Esophagus squamous epithelium (tissue), 5 donors: Measurements from ENCODE around the gene KL. TPM values are rescaled to one million over a fixed set of nuclear protein-coding genes. Genes with fewer than 3 reads are reported as not detected.
A peak's percentile ranks its signal among the peaks of the same experiment; 100 is the strongest.

ENCODE experiments used
- DNase-seq: peaks from one replicate; lab custom pipeline; 2025; lab: John Stamatoyannopoulos, UW
- H3K27ac ChIP-seq, 4 donors: fragments of 200-600 bp; sonication (generic); one replicate each; pipeline ENCODE4 v1.5.1; 2016 to 2019; ENCODE audit warnings: mild to moderate bottlenecking in 1 of 4
- H3K27me3 ChIP-seq, 4 donors: fragments of 200-600 bp; sonication (generic); 1 replicate in 3 of 4; 2 replicates in 1 of 4; pipeline versions ENCODE4 v1.5.1 to v1.6.0; 2017 to 2021; ENCODE audit warnings: antibody characterized with exemption in 1 of 4
- H3K36me3 ChIP-seq, 3 donors: fragments of 200-600 bp; sonication (generic); one replicate each; pipeline ENCODE4 v1.5.1; 2016 to 2019
- H3K4me1 ChIP-seq, 3 donors: fragments of 200-600 bp; sonication (generic); one replicate each; pipeline ENCODE4 v1.5.1; 2017 to 2019
- H3K4me3 ChIP-seq, 4 donors: fragments of 200-600 bp; sonication (generic); 1 replicate in 3 of 4; 2 replicates in 1 of 4; pipeline ENCODE4 v1.5.1; 2016 to 2019; ENCODE audit warnings: mild to moderate bottlenecking in 2 of 4, moderate library complexity in 1 of 4
- H3K9me3 ChIP-seq, 3 donors: fragments of 200-600 bp; sonication (generic); one replicate each; pipeline ENCODE4 v1.5.1; 2016 to 2019
- POLR2A ChIP-seq, 4 donors: fragments of 450-650 bp; IDR thresholded peaks; one replicate each; pipeline ENCODE4 v1.6.1; 2017; ENCODE audit warnings: antibody characterized with exemption in 4 of 4, mild to moderate bottlenecking in 4 of 4, moderate library complexity in 3 of 4
- WGBS, 2 donors: methylation state at CpG; one replicate each; pipeline ENCODE4 v1.1.5; 2018; 5-methylcytosine and 5-hydroxymethylcytosine counted together
- intact Hi-C: fragments of 100-400 bp; cut with DNase I; formaldehyde crosslinking; loops from one replicate; pipeline ENCODE4 v1.15.0; 2022
- total RNA-seq, 4 donors: library from RNA; depleted of rRNA; stranded (reverse); fragments of >200 nt; gene quantifications; one replicate each; pipeline ENCODE4 v1.1.0, GENCODE V29; 2016
- TF ChIP-seq, protein P1 (sequence below), 6 experiments: fragments of 450-650 bp in 4 of 6; fragments of 200-600 bp in 2 of 6; sonication (generic) in 2 of 6; IDR thresholded peaks; one replicate each; pipeline ENCODE4 v1.5.1; 2016 to 2019; ENCODE audit warnings: antibody characterized with exemption in 6 of 6, mild to moderate bottlenecking in 4 of 6, moderate library complexity in 4 of 6
- donor health status: DM: yes; HTN: yes; CAD: no.

KL gene
- total RNA-seq, 4 donors from 2014 or later = 0.11 to 1.1 (median 0.82) TPM

DNA sequence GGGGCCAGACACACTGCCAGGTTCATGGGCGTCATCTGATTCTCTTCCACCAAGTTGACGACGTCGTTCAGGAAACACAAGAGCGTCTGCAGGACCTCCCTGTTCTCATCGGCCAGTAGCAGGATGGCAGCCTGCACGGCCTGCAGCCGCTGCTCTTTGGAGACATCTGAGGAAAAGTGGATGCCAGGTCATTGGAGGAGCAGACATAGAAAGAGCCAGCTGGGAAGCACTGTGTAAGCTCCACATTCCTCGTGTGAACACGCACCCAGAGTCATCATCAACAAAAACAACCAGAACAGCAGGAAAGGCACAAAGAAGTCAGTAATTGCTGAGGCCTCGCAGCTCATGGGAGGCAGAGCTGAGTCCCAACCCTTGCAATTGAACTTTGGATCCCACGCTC, 96.5 kb downstream of the KL start:
- Histone ChIP-seq H3K4me1 (peaks cover 0 to 64% (median 32%) of the 10 kb centered on the region in 3 donors), H3K36me3 (peaks cover 0 to 51% (median 0%) of the 10 kb centered on the region in 3 donors), H3K27me3 (no peaks in the 10 kb centered on the region), H3K9me3 (no peaks in the 10 kb centered on the region), H3K4me3 (no peak overlapping the region), H3K27ac (peak overlapping the region in 3 of 4 donors; percentile 67 to 80 (median 74))
- no peak for DNase-seq
- 84 to 85% methylated on average over 7 to 11 of the region's 12 CpGs for WGBS, 2 donors
- intact Hi-C loops = no loop called here
- TF ChIP-seq POLR2A (IDR thresholded peaks at IDR 0.05) = no peak

DNA sequence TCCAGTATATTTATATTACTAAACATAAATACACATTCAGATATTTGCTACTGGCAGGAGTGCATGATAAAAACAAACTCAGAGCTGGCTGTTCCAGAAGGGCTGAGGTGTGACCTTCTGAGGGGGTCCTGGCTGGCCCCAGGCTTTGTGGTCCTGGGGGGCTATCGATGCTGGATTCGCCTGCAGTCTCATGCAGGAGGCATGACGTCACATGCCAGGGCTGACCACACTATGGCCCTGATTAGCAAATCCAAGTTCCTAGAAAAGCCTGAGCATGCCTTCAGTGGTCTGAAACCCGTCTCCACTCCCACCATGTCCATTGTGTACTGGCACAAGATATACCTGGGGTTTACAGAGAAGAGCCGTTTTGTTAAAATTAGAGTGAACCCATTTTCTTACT, 97.9 kb downstream of the KL start:
- no peak for DNase-seq
- peaks cover 0 to 49% (median 0%) of the 10 kb centered on the region in 3 donors for H3K36me3 ChIP-seq
- no peaks in the 10 kb centered on the region for H3K27me3 ChIP-seq
- 90 to 100% methylated on average over 2 to 4 of the region's 5 CpGs for WGBS, 2 donors
- peaks cover 0 to 56% (median 32%) of the 10 kb centered on the region in 3 donors for H3K4me1 ChIP-seq
- H3K9me3 ChIP-seq = no peaks in the 10 kb centered on the region
- TF ChIP-seq POLR2A (IDR thresholded peaks at IDR 0.05) = no peak
- TF ChIP-seq, protein P1, sequence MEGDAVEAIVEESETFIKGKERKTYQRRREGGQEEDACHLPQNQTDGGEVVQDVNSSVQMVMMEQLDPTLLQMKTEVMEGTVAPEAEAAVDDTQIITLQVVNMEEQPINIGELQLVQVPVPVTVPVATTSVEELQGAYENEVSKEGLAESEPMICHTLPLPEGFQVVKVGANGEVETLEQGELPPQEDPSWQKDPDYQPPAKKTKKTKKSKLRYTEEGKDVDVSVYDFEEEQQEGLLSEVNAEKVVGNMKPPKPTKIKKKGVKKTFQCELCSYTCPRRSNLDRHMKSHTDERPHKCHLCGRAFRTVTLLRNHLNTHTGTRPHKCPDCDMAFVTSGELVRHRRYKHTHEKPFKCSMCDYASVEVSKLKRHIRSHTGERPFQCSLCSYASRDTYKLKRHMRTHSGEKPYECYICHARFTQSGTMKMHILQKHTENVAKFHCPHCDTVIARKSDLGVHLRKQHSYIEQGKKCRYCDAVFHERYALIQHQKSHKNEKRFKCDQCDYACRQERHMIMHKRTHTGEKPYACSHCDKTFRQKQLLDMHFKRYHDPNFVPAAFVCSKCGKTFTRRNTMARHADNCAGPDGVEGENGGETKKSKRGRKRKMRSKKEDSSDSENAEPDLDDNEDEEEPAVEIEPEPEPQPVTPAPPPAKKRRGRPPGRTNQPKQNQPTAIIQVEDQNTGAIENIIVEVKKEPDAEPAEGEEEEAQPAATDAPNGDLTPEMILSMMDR (IDR thresholded peaks at IDR 0.05) = no peak
- H3K4me3 ChIP-seq = no peak overlapping the region
- H3K27ac ChIP-seq = peak overlapping the region in 2 of 4 donors; percentile 67 to 74
- intact Hi-C loops = no loop called here

DNA sequence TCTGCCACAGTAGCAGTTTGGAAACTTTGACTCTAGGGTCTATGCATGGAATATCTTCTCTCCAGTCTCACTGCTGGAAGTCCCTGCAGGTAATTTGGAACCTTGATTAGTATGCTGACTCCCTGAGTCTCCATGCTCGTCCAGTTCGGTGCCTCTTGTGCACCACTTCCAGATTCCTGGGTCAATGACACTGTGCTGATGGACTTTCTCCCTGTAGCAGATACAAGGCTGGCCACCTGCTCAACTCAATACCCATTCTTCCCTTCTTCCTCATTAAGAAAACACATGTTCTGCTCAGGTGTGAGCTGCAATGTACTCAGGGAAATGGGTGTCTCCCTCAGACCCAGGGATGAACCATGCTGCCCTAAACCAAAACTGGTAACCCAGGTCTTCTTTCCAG, 99.1 kb downstream of the KL start:
- Histone ChIP-seq H3K36me3 (peaks cover 0 to 49% (median 0%) of the 10 kb centered on the region in 3 donors), H3K4me1 (peaks cover 4 to 56% (median 26%) of the 10 kb centered on the region in 3 donors), H3K27me3 (no peaks in the 10 kb centered on the region), H3K4me3 (no peak overlapping the region), H3K27ac (peak overlapping the region in 1 of 4 donors; percentile 11), H3K9me3 (no peaks in the 10 kb centered on the region)
- intact Hi-C loops = no loop called here
- DNase-seq = no peak
- TF ChIP-seq, protein P1 (IDR thresholded peaks at IDR 0.05) = no peak
- TF ChIP-seq POLR2A (IDR thresholded peaks at IDR 0.05) = no peak
- WGBS, 2 donors = 95% methylated on average over 2 of the region's 2 CpGs
